ENCODE data around the gene C1QTNF5.
A peak's percentile ranks its signal among the peaks of the same experiment; 100 is the strongest.

Gene C1QTNF5

GRCh38 chr11:119318240-119319135, 22.2 kb downstream of the C1QTNF5 start:
- peak; percentile 78 for DNase-seq (ENCODE audit: low read depth)
- TF ChIP-seq CTCF (IDR thresholded peaks at IDR 0.05; ENCODE audit: low read depth, low read length, missing control alignments) = no peak
- peak overlapping the region; percentile 51 for H3K4me3 ChIP-seq (ENCODE audit: low read depth, low read length)

- H3K4me3 ChIP-seq (ENCODE audit: low read depth, low read length) = peak overlapping the region; percentile 32
- no peak for TF ChIP-seq CTCF (IDR thresholded peaks at IDR 0.05; ENCODE audit: low read depth, low read length, missing control alignments)
- no peak for DNase-seq (ENCODE audit: low read depth)
Observed at GRCh38 chr11:119317592-119318239, 23.0 kb downstream of the C1QTNF5 start.

- DNase-seq (ENCODE audit: low read depth) = no peak
- TF ChIP-seq CTCF (IDR thresholded peaks at IDR 0.05; ENCODE audit: low read depth, low read length, missing control alignments) = no peak
- H3K4me3 ChIP-seq (ENCODE audit: low read depth, low read length) = peak within 1 kb of the TSS; percentile 55
Observed at GRCh38 chr11:119316729-119317591, 23.7 kb downstream of the C1QTNF5 start, which contains the start of gene MCAM. MCAM (minus strand) TSS chr11:119317130; CDS start chr11:119317101, 29 bp downstream.

GRCh38 chr11:119316016-119316728, 24.5 kb downstream of the C1QTNF5 start:
- TF ChIP-seq CTCF (IDR thresholded peaks at IDR 0.05; ENCODE audit: low read depth, low read length, missing control alignments) = no peak
- DNase-seq (ENCODE audit: low read depth) = no peak
- H3K4me3 ChIP-seq (ENCODE audit: low read depth, low read length) = peak overlapping the region; percentile 55

- DNase-seq (ENCODE audit: low read depth) = no peak
- peak; percentile 33 for TF ChIP-seq CTCF (IDR thresholded peaks at IDR 0.05; ENCODE audit: low read depth, low read length, missing control alignments)
- peak overlapping the region; percentile 55 for H3K4me3 ChIP-seq (ENCODE audit: low read depth, low read length)
Observed at GRCh38 chr11:119315131-119316015, 25.3 kb downstream of the C1QTNF5 start.
